Gastroesophageal sphincter (tissue), 4 donors: ENCODE measurements around the gene MYO15B. TPM values are rescaled to one million over a fixed set of nuclear protein-coding genes. Genes with fewer than 3 reads are reported as not detected.

ENCODE experiments used
- ATAC-seq: fragments of 150-250 bp; one replicate; pipeline ENCODE4 v1.9.1; 2016; ENCODE audit warnings: mild to moderate bottlenecking, moderate library complexity
- H3K27ac ChIP-seq, 4 donors: fragments of 200-600 bp; sonication (generic) in 3 of 4; 1 replicate in 3 of 4; 2 replicates in 1 of 4; pipeline ENCODE4 v1.5.1; 2016 to 2019
- H3K27me3 ChIP-seq: fragments of 200-600 bp; sonication (generic); one replicate; pipeline ENCODE4 v1.5.1; 2019
- H3K36me3 ChIP-seq, 2 donors: fragments of 200-600 bp; sonication (generic); one replicate each; pipeline ENCODE4 v1.5.1; 2019; ENCODE audit warnings: control low read depth in 1 of 2
- H3K4me1 ChIP-seq, 3 donors: fragments of 200-600 bp; sonication (generic); 1 replicate in 2 of 3; 2 replicates in 1 of 3; pipeline ENCODE4 v1.5.1; 2016 to 2019; ENCODE audit warnings: control low read depth in 2 of 3
- H3K4me3 ChIP-seq, 2 donors: fragments of 200-600 bp; sonication (generic); one replicate each; pipeline ENCODE4 v1.5.1; 2019; ENCODE audit warnings: mild to moderate bottlenecking in 1 of 2, moderate library complexity in 1 of 2
- H3K9me3 ChIP-seq, 3 donors: fragments of 200-600 bp; sonication (generic); one replicate each; pipeline ENCODE4 v1.5.1; 2017 to 2019; ENCODE audit warnings: control low read depth in 2 of 3
- EP300 ChIP-seq: sonication (generic); formaldehyde crosslinking; IDR thresholded peaks from one replicate; pipeline ENCODE4 v1.6.1; 2017; ENCODE audit warnings: antibody characterized with exemption, mild to moderate bottlenecking
- POLR2A ChIP-seq, 2 donors: fragments of 450-650 bp; IDR thresholded peaks; one replicate each; pipeline ENCODE4 v1.6.1; 2017; ENCODE audit warnings: antibody characterized with exemption in 2 of 2, mild to moderate bottlenecking in 2 of 2, moderate library complexity in 1 of 2
- POLR2AphosphoS5 ChIP-seq: sonication (generic); formaldehyde crosslinking; IDR thresholded peaks from one replicate; pipeline ENCODE4 v1.6.1; 2017; ENCODE audit warnings: antibody characterized with exemption
- WGBS, 2 donors: methylation state at CpG; one replicate each; pipeline ENCODE4 v1.1.5; 2018; ENCODE audit warnings: low coverage in 1 of 2; 5-methylcytosine and 5-hydroxymethylcytosine counted together
- total RNA-seq, 4 donors: library from RNA; depleted of rRNA; stranded (reverse); fragments of >200 nt; gene quantifications; one replicate each; pipeline ENCODE4 v1.1.0, GENCODE V29; 2016
- TF ChIP-seq, protein P1 (sequence below), 4 experiments: fragments of 200-600 bp in 2 of 4; fragments of 450-650 bp in 2 of 4; sonication (generic) in 1 of 4; IDR thresholded peaks; one replicate each; pipeline ENCODE4 v1.5.1; 2017 to 2019; ENCODE audit warnings: antibody characterized with exemption in 4 of 4, mild to moderate bottlenecking in 2 of 4, moderate library complexity in 2 of 4

The MYO15B gene
- total RNA-seq, 4 donors from 2014 or later, result 10.7 to 76.1 (median 50.8) TPM

- no peak for TF ChIP-seq EP300
- TF ChIP-seq POLR2AphosphoS5, result no peak
- TF ChIP-seq POLR2A (IDR thresholded peaks at IDR 0.05), result no peak
- TF ChIP-seq, protein P1, sequence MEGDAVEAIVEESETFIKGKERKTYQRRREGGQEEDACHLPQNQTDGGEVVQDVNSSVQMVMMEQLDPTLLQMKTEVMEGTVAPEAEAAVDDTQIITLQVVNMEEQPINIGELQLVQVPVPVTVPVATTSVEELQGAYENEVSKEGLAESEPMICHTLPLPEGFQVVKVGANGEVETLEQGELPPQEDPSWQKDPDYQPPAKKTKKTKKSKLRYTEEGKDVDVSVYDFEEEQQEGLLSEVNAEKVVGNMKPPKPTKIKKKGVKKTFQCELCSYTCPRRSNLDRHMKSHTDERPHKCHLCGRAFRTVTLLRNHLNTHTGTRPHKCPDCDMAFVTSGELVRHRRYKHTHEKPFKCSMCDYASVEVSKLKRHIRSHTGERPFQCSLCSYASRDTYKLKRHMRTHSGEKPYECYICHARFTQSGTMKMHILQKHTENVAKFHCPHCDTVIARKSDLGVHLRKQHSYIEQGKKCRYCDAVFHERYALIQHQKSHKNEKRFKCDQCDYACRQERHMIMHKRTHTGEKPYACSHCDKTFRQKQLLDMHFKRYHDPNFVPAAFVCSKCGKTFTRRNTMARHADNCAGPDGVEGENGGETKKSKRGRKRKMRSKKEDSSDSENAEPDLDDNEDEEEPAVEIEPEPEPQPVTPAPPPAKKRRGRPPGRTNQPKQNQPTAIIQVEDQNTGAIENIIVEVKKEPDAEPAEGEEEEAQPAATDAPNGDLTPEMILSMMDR (IDR thresholded peaks at IDR 0.05), result no peak
- no peaks in the 10 kb centered on the region for H3K27me3 ChIP-seq
- H3K4me3 ChIP-seq, result no peak overlapping the region
- no peak overlapping the region for H3K27ac ChIP-seq
- peaks cover 0 to 64% of the 10 kb centered on the region in 2 donors for H3K36me3 ChIP-seq
- no peak for ATAC-seq
- H3K9me3 ChIP-seq, result no peaks in the 10 kb centered on the region
- 87 to 92% methylated on average over 11 to 13 of the region's 25 CpGs for WGBS, 2 donors
- H3K4me1 ChIP-seq, result no peaks in the 10 kb centered on the region
These were observed 22.7 kb downstream of the MYO15B start for GRCh38 chr17:75610103-75610984.

DNA sequence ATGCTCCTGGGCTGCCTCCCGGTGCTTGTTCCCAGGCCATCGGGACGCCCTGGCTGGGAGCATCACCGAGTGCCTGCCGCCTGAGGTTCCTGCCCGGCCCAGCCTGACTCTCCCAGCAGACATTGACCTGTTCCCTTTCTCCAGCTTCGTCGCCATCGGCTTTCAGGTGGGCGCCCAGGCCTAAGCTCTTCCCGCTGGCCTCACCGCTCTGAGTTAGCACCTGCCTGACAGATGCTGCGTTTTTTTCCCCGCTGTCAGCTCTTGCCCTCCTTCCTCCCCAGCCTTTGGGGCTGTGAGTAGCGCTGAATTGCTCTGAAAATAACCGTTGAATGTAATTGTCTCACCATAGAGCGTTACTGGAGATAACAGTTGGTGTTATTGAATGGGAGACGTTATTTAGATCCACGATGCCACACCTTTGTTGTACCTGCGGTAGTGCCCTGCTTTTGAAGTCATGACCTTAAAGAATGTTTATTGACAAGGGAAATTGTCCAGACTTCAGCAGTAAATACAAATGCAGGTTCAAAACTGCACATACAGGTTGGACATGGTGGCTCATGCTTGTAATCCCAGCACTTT lies 24.3 kb downstream of the MYO15B start:
- Histone ChIP-seq H3K4me3 (no peak overlapping the region), H3K36me3 (peaks cover 0 to 75% of the 10 kb centered on the region in 2 donors), H3K9me3 (no peaks in the 10 kb centered on the region), H3K4me1 (no peaks in the 10 kb centered on the region), H3K27me3 (no peaks in the 10 kb centered on the region), H3K27ac (no peak overlapping the region)
- 89 to 97% methylated on average over 6 to 12 of the region's 20 CpGs for WGBS, 2 donors
- ATAC-seq, result no peak
- TF ChIP-seq POLR2AphosphoS5 (no peak), EP300 (no peak), POLR2A (IDR thresholded peaks at IDR 0.05) (no peak)
- TF ChIP-seq, protein P1 (IDR thresholded peaks at IDR 0.05), result no peak

- Histone ChIP-seq H3K4me3 (no peak overlapping the region), H3K9me3 (no peaks in the 10 kb centered on the region), H3K4me1 (no peaks in the 10 kb centered on the region), H3K36me3 (peaks cover 0 to 84% of the 10 kb centered on the region in 2 donors), H3K27ac (no peak overlapping the region), H3K27me3 (no peaks in the 10 kb centered on the region)
- no peak for ATAC-seq
- no CpG with 5 or more reads among the region's 27 CpGs for WGBS, 2 donors
- TF ChIP-seq EP300 (no peak), POLR2AphosphoS5 (no peak), POLR2A (IDR thresholded peaks at IDR 0.05) (no peak)
- TF ChIP-seq, protein P1 (IDR thresholded peaks at IDR 0.05), result no peak
These were observed 25.5 kb downstream of the MYO15B start for GRCh38 chr17:75612906-75613626.

DNA sequence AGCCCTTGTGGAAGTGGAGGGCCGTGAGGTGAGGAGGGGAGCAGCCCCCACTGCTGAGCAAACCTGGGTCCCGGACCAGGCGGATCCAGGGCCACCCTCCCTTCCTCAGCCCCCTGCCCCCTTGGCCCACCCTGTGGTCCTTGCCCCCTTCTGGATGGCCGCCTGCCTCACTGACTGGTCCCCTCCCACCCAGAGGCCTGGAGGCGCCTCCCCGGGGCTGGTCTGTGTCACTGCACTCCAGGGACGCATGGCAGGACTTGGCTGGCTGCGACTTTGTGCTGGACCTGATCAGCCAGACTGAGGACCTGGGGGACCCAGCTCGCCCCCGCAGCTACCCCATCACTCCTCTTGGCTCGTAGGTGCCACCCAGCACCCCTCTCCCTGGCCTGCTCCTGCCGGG lies 26.4 kb downstream of the MYO15B start:
- H3K4me1 ChIP-seq, result no peaks in the 10 kb centered on the region
- H3K4me3 ChIP-seq, result no peak overlapping the region
- ATAC-seq, result no peak
- no peak overlapping the region for H3K27ac ChIP-seq
- 60 to 75% methylated on average over 1 to 2 of the region's 12 CpGs for WGBS, 2 donors
- no peaks in the 10 kb centered on the region for H3K27me3 ChIP-seq
- TF ChIP-seq EP300 (no peak), POLR2A (IDR thresholded peaks at IDR 0.05) (no peak), POLR2AphosphoS5 (no peak)
- TF ChIP-seq, protein P1 (IDR thresholded peaks at IDR 0.05), result no peak
- no peaks in the 10 kb centered on the region for H3K9me3 ChIP-seq
- peaks cover 0 to 90% of the 10 kb centered on the region in 2 donors for H3K36me3 ChIP-seq
